GM12892 (cell line): ENCODE results near the gene GRIN2B.

Source experiments
- POLR2A ChIP-seq: IDR thresholded peaks from 2 replicates; pipeline ENCODE4 v1.6.1; 2011; ENCODE audit warnings: low read depth, low read length, control low read depth
- POLR2AphosphoS5 ChIP-seq: IDR thresholded peaks from 2 replicates; pipeline ENCODE4 v1.6.1; 2011; ENCODE audit warnings: low read depth, low read length, control low read depth
- TAF1 ChIP-seq: IDR thresholded peaks from 2 replicates; pipeline ENCODE4 v1.6.1; 2011; ENCODE audit warnings: low read depth, mild to moderate bottlenecking, control low read depth, low read length, borderline replicate concordance

DNA sequence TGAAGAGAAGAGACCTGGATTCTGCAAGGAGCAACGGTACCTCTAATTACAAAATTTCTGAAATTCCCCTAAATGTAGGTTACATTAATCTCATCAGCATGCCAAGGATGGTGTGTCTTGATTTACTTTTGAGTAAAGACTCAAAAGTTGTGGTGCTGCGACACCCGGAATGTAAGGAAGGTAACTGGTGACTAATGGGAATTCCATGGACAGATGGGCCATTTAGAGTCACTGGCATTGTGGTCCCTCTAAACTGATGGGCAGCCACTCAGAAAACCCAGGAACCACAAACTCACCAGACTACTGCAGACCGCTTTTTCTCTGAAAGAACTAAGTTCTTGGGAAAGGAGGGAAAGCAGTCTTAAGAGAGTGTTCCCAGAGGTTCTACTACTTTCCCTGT, 32.8 kb downstream of the GRIN2B start:
- TF ChIP-seq POLR2AphosphoS5 (no peak), POLR2A (no peak), TAF1 (no peak)
